Sigmoid colon (tissue), 7 donors: ENCODE data around the gene CTIF. TPM values are rescaled to one million over a fixed set of nuclear protein-coding genes. Genes with fewer than 3 reads are reported as not detected.
A peak's percentile ranks its signal among the peaks of the same experiment; 100 is the strongest.

ENCODE experiments used
- DNase-seq: peaks from one replicate; pipeline ENCODE4 v3.0.0-alpha.2; 2019
- H3K27ac ChIP-seq, 4 donors: fragments of 200-600 bp; sonication (generic); one replicate each; pipeline ENCODE4 v1.5.1; 2016 to 2019; ENCODE audit warnings: mild to moderate bottlenecking in 1 of 4
- H3K27me3 ChIP-seq, 3 donors: fragments of 200-600 bp; sonication (generic); one replicate each; pipeline ENCODE4 v1.5.1; 2019; ENCODE audit warnings: mild to moderate bottlenecking in 1 of 3
- H3K36me3 ChIP-seq, 4 donors: fragments of 200-600 bp; sonication (generic); one replicate each; pipeline ENCODE4 v1.5.1; 2016 to 2019
- H3K4me1 ChIP-seq, 4 donors: fragments of 200-600 bp; sonication (generic); one replicate each; pipeline ENCODE4 v1.5.1; 2017 to 2019
- H3K4me3 ChIP-seq, 4 donors: fragments of 200-600 bp; sonication (generic); one replicate each; pipeline ENCODE4 v1.5.1; 2017 to 2019; ENCODE audit warnings: mild to moderate bottlenecking in 2 of 4, moderate library complexity in 1 of 4
- H3K9me3 ChIP-seq, 4 donors: fragments of 200-600 bp in 3 of 4; sonication (generic) in 3 of 4; one replicate each; pipeline versions ENCODE4 v1.5.1 to v1.6.1; 2013 to 2019
- EP300 ChIP-seq, 4 donors: sonication (generic); formaldehyde crosslinking; IDR thresholded peaks; one replicate each; pipeline ENCODE4 v1.6.1; 2017; ENCODE audit warnings: antibody characterized with exemption in 4 of 4
- POLR2A ChIP-seq, 2 donors: fragments of 450-650 bp; IDR thresholded peaks; one replicate each; pipeline ENCODE4 v1.6.1; 2016; ENCODE audit warnings: antibody characterized with exemption in 2 of 2, mild to moderate bottlenecking in 2 of 2, moderate library complexity in 2 of 2
- POLR2AphosphoS5 ChIP-seq, 4 donors: sonication (generic); formaldehyde crosslinking; IDR thresholded peaks; one replicate each; pipeline ENCODE4 v1.6.1; 2017; ENCODE audit warnings: antibody characterized with exemption in 4 of 4
- WGBS, 2 donors: extraction: QIAGEN DNeasy Blood & Tissue Kit; methylation state at CpG; one replicate each; pipeline ENCODE4 v1.1.7; 2013; 5-methylcytosine and 5-hydroxymethylcytosine counted together
- intact Hi-C: fragments of 100-400 bp; cut with DNase I; formaldehyde crosslinking; loops from one replicate; pipeline ENCODE4 v1.15.1; 2023
- polyA plus RNA-seq, 3 donors: library from polyadenylated mRNA; stranded (reverse); fragments of 200-250 nt; gene quantifications; one replicate each; pipeline ENCODE4 v1.2.3, GENCODE V29; 2013
- total RNA-seq, 4 donors: library from RNA; depleted of rRNA; stranded (reverse); fragments of >200 nt; gene quantifications; one replicate each; pipeline ENCODE4 v1.1.0, GENCODE V29; 2016
- TF ChIP-seq, protein P1 (sequence below), 4 experiments: fragments of 450-650 bp in 3 of 4; fragments of 200-600 bp in 1 of 4; IDR thresholded peaks; one replicate each; pipeline ENCODE4 v1.5.1; 2016 to 2019; ENCODE audit warnings: antibody characterized with exemption in 4 of 4, mild to moderate bottlenecking in 3 of 4, moderate library complexity in 2 of 4
- donor health status: healthy with polysubstance abuse.
- donor health status: Bipolar disorder and iron deficiency.
- donor health status: healthy.

Gene CTIF
- total and polyA plus RNA-seq, 7 donors, result 3.6 to 65.9 (median 22.5) TPM

DNA sequence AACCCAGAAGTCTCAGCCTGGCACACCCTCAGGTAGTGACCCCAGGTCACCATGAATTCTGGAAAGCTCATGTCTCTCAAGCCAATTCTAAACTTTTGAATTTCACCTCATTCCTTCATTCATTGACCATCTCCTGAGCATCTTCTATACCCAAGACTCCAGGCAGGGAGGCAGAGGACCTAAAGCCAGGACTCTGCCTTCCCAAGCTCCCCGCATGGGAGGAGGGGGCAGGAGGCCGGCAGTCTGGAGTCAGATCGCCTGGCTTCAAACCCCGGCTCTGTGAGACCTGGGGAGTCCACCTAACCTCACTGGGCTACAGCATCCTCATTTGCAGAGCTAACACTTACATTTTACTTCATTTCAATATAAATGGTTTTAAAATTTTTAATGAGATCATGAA is 352.9 kb downstream of the CTIF start:
- H3K36me3 ChIP-seq, result no peaks in the 10 kb centered on the region
- no peaks in the 10 kb centered on the region for H3K9me3 ChIP-seq
- peak; percentile 18 for DNase-seq
- H3K4me1 ChIP-seq, result peaks cover 0 to 22% (median 14%) of the 10 kb centered on the region in 4 donors
- no peak overlapping the region for H3K27ac ChIP-seq
- no peaks in the 10 kb centered on the region for H3K27me3 ChIP-seq
- TF ChIP-seq EP300 (IDR thresholded peaks at IDR 0.05) (no peak), POLR2AphosphoS5 (IDR thresholded peaks at IDR 0.05) (no peak), POLR2A (IDR thresholded peaks at IDR 0.05) (no peak)
- TF ChIP-seq, protein P1, sequence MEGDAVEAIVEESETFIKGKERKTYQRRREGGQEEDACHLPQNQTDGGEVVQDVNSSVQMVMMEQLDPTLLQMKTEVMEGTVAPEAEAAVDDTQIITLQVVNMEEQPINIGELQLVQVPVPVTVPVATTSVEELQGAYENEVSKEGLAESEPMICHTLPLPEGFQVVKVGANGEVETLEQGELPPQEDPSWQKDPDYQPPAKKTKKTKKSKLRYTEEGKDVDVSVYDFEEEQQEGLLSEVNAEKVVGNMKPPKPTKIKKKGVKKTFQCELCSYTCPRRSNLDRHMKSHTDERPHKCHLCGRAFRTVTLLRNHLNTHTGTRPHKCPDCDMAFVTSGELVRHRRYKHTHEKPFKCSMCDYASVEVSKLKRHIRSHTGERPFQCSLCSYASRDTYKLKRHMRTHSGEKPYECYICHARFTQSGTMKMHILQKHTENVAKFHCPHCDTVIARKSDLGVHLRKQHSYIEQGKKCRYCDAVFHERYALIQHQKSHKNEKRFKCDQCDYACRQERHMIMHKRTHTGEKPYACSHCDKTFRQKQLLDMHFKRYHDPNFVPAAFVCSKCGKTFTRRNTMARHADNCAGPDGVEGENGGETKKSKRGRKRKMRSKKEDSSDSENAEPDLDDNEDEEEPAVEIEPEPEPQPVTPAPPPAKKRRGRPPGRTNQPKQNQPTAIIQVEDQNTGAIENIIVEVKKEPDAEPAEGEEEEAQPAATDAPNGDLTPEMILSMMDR (IDR thresholded peaks at IDR 0.05), result no peak
- intact Hi-C loops, result no loop called here
- WGBS, 2 donors, result 96 to 97% methylated on average over 4 of the region's 4 CpGs
- no peak overlapping the region for H3K4me3 ChIP-seq

DNA sequence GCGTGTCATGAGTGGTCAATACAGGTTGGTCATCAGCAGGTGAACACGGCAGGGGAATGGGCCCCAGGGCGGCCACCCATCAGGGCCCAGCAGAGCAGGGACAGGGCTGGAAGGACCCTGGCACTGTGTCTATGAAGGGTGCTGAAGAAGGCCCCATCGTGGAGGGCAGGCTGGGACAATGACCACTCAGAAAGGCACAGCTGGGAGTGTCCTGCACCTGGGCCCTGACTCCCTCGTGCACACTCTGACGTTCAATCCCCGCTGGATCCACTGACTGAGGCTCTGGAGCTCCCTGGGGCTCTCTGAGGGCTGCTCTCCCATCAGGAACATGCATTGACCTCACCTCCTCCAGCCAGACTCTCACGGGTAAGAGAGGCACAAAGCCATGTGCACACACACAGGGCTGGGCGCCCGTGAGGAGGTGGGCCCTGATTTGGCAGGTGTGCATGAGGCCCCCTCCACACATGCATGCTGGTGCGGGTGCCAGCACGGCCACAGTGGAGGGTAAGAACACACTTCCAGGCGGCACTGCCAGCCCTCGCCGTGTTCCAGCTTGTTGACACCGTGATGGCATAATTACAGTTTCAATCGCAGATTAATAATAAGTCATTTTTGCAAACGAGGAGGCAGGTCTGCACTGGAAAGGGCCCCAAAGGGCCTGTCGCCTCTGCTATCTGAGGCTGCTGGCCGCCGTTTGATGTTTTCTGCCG is 353.5 kb downstream of the CTIF start:
- H3K36me3 ChIP-seq, result no peaks in the 10 kb centered on the region
- no peaks in the 10 kb centered on the region for H3K27me3 ChIP-seq
- intact Hi-C loops, result no loop called here
- TF ChIP-seq, protein P1 (IDR thresholded peaks at IDR 0.05), result no peak
- TF ChIP-seq POLR2A (IDR thresholded peaks at IDR 0.05) (no peak), EP300 (IDR thresholded peaks at IDR 0.05) (no peak), POLR2AphosphoS5 (IDR thresholded peaks at IDR 0.05) (no peak)
- H3K27ac ChIP-seq, result no peak overlapping the region
- no peak overlapping the region for H3K4me3 ChIP-seq
- peaks cover 0 to 27% (median 15%) of the 10 kb centered on the region in 4 donors for H3K4me1 ChIP-seq
- H3K9me3 ChIP-seq, result no peaks in the 10 kb centered on the region
- peak; percentile 57 for DNase-seq
- WGBS, 2 donors, result 93% methylated on average over 22 of the region's 22 CpGs

DNA sequence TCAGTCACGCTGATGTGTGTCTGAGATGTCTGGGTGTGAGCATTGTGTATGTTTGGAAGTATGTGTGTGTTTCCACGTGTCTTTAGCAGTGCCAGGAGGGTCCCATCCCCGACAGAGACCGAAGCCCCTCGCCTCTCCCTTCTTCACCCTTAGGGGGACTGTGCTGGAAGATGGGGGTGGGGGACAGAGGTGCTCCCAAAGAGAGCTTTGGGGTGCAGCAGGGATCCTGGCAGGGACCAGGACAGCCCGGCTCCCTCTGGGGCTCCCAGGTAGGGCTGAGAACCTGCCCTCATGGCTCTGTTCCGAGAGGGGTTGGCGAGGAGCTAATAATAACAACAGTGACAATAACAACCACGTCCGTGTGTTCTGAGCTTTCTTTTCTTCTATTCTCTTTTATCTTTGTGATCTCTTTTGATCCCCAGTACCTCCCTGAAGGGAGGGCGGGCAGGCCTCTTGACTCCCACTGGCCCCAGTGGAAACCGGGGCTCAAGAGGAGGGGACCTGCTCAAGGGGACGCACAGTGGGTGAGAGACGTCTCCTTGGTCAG is 354.3 kb downstream of the CTIF start:
- Histone ChIP-seq H3K9me3 (no peaks in the 10 kb centered on the region), H3K4me1 (peaks cover 0 to 29% (median 16%) of the 10 kb centered on the region in 4 donors), H3K27ac (no peak overlapping the region), H3K27me3 (no peaks in the 10 kb centered on the region), H3K36me3 (no peaks in the 10 kb centered on the region), H3K4me3 (no peak overlapping the region)
- intact Hi-C loops, result no loop called here
- 85% methylated on average over 14 of the region's 14 CpGs for WGBS, 2 donors
- TF ChIP-seq POLR2A (IDR thresholded peaks at IDR 0.05) (no peak), POLR2AphosphoS5 (IDR thresholded peaks at IDR 0.05) (no peak), EP300 (IDR thresholded peaks at IDR 0.05) (no peak)
- TF ChIP-seq, protein P1 (IDR thresholded peaks at IDR 0.05), result no peak
- peak; percentile 34 for DNase-seq

DNA sequence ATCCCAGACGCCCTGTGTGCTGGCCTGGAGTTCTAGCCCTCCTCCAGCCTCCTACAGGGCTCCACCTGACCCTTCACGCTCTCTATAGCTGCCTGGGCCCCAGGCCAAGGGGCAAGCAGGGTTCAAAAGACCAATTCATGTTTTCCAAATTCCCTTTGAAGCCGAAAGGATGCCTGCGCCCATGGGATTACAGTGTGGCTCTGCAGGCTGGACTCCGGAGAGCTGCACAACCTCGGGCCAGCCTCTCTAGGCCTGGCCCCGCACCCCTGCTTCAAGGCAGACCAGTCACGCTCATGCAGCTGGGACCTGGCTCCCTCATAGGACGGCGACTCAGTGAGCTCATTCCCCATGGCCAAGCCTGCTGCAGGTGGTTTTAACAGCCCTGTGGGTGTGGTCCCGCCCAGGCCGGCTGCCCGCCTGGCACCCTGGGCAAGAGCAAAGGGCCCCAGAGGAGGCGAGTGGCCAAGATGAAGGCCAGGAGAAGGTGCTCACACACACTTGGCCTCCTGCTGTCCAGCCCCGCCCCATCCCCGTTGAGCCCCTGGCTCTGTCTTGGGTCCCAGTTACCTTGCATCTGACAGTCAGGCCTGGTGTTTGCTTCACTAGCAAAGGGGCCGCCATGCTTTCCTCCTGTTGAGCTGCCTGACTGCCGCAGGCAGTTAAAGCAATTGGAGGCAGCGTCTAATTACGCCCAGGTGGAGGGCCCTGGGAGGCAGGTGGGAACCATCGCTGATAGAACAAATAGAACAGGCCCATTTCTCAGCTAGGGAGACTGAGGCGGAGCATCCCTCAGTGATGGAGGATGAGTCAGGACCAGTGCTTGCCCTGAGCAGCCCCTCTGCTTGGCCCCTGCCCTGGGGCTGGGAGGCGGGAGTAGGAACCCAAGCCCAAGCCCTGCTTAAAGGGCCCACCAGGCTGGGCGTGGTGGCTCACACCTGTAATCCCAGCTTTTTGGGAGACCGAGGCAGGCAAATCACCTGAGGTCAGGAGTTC is 355.1 kb downstream of the CTIF start:
- Histone ChIP-seq H3K4me3 (no peak overlapping the region), H3K27ac (no peak overlapping the region), H3K36me3 (no peaks in the 10 kb centered on the region), H3K4me1 (peaks cover 0 to 24% (median 13%) of the 10 kb centered on the region in 4 donors), H3K27me3 (no peaks in the 10 kb centered on the region), H3K9me3 (no peaks in the 10 kb centered on the region)
- peak; percentile 49 for DNase-seq
- 42 to 80% methylated on average over 25 of the region's 25 CpGs for WGBS, 2 donors
- TF ChIP-seq EP300 (IDR thresholded peaks at IDR 0.05), result no peak
- TF ChIP-seq, protein P1 (IDR thresholded peaks at IDR 0.05), result no peak
- intact Hi-C loops, result no loop called here
